K562 (cell line): ENCODE measurements around the gene KASH5. TPM values are rescaled to one million over a fixed set of nuclear protein-coding genes. Genes with fewer than 3 reads are reported as not detected.

Source experiments
- ATAC-seq: fragments of 200-7000 bp; cut with Tn5 transposase; 3 replicates; pipeline ENCODE4 v1.9.1; 2020; ENCODE audit warnings: moderate library complexity
- BruUV-seq: library from RNA; stranded (reverse); fragments of 400-500 nt; replicated peaks from 2 replicates; lab custom pipeline; 2021; lab: Mats Ljungman, UMichigan
- CTCF ChIA-PET: fragments of 300-600 bp; formaldehyde crosslinking; extraction: SDS; loops from one replicate; lab custom pipeline; 2021; ENCODE audit warnings: low intra/inter-chr PET ratio; lab: Yijun Ruan, JAX
- POLR2A ChIA-PET: fragments of 300-600, 350-650 bp; sonication (Branson Sonifier 250); formaldehyde crosslinking; extraction: SDS; loops from one replicate; lab custom pipeline; 2021; ENCODE audit warnings: antibody characterized with exemption, inconsistent platforms; lab: Yijun Ruan, JAX
- DNase-seq, 4 experiments: peaks; one replicate each; pipeline versions ENCODE4 v3.0.0 to v3.0.0-alpha.2; 2011 to 2018; ENCODE audit warnings: low spot score in 3 of 4, mixed read lengths in 3 of 4; ENCODE audit errors: extremely low read depth in 1 of 4
- FAIRE-seq: peaks from 2 replicates; lab custom pipeline; 2011; peaks lifted over from hg19 to GRCh38; lab: Jason Lieb, UNC
- H2AFZ ChIP-seq: 2 replicates; pipeline ENCODE4 v1.6.0; 2011; ENCODE audit warnings: low read depth, low read length, control low read depth, inconsistent platforms
- H3K27ac ChIP-seq: fragments of 200-600 bp; 3 replicates; pipeline ENCODE4 v1.8.0; 2011; ENCODE audit warnings: low read depth, mild to moderate bottlenecking, control low read depth, inconsistent platforms, low read length, moderate library complexity, mixed read lengths; ENCODE audit errors: extremely low read depth
- H3K27me3 ChIP-seq, 2 experiments: fragments of 300-600 bp in 1 of 2; 2 replicates in 1 of 2; 3 replicates in 1 of 2; pipeline versions ENCODE4 v1.6.0 to v1.8.0; 2011; ENCODE audit warnings: inconsistent platforms in 2 of 2, low read length in 2 of 2, mild to moderate bottlenecking in 1 of 2, mixed read lengths in 1 of 2, moderate library complexity in 1 of 2; ENCODE audit not compliant: control insufficient read depth in 2 of 2, insufficient read depth in 2 of 2
- H3K36me3 ChIP-seq: fragments of 300-600 bp; 3 replicates; pipeline ENCODE4 v1.8.0; 2011; ENCODE audit warnings: mild to moderate bottlenecking, low read length, inconsistent platforms; ENCODE audit not compliant: control insufficient read depth, insufficient read depth
- H3K4me1 ChIP-seq, 2 experiments: fragments of 200-600 bp in 1 of 2; replicated peaks in 1 of 2; 2 replicates in 1 of 2; 3 replicates in 1 of 2; pipeline versions ENCODE4 v1.5.1 to v1.8.0; 2011; ENCODE audit warnings: inconsistent platforms in 2 of 2, low read length in 2 of 2, mild to moderate bottlenecking in 1 of 2, mixed read lengths in 1 of 2, moderate library complexity in 1 of 2; ENCODE audit not compliant: control insufficient read depth in 2 of 2, insufficient read depth in 2 of 2
- H3K4me2 ChIP-seq: 2 replicates; pipeline ENCODE4 v1.6.1; 2011; ENCODE audit warnings: low read length, control low read depth, inconsistent platforms, mixed read lengths; ENCODE audit not compliant: insufficient read depth
- H3K4me3 ChIP-seq: fragments of 200-600 bp; sonication (generic), shearing (Covaris generic); 2 replicates; pipeline ENCODE4 v1.5.1; 2016; ENCODE audit warnings: control low read depth, inconsistent platforms
- H3K79me2 ChIP-seq: fragments of 200-600 bp; 3 replicates; pipeline ENCODE4 v1.8.0; 2011; ENCODE audit warnings: low read length, inconsistent platforms; ENCODE audit not compliant: control insufficient read depth, insufficient read depth
- H3K9ac ChIP-seq, 2 experiments: 2 replicates each; pipeline versions ENCODE4 v1.6.0 to v1.6.1; 2011; ENCODE audit warnings: low read depth in 2 of 2, low read length in 2 of 2, control low read depth in 1 of 2, inconsistent platforms in 1 of 2, mild to moderate bottlenecking in 1 of 2, mixed read lengths in 1 of 2; ENCODE audit not compliant: insufficient read depth in 1 of 2
- H3K9me1 ChIP-seq: one replicate; pipeline ENCODE4 v1.6.0; 2011; ENCODE audit warnings: inconsistent platforms, mild to moderate bottlenecking, low read length, moderate library complexity; ENCODE audit not compliant: control insufficient read depth, insufficient read depth
- H3K9me3 ChIP-seq: replicated peaks from 2 replicates; pipeline ENCODE4 v1.5.1; 2011; ENCODE audit warnings: low read depth, low read length, inconsistent platforms; ENCODE audit not compliant: control insufficient read depth, insufficient read depth
- H4K20me1 ChIP-seq: replicated peaks from 2 replicates; pipeline ENCODE4 v1.6.1; 2011; ENCODE audit warnings: low read length, inconsistent platforms, mixed read lengths; ENCODE audit not compliant: control insufficient read depth, insufficient read depth
- CREB1 ChIP-seq, 2 experiments: sonication (generic) in 1 of 2; formaldehyde crosslinking in 1 of 2; IDR thresholded peaks; 2 replicates each; pipeline versions ENCODE4 v1.6.1 to v1.8.0; 2012 to 2022; ENCODE audit warnings: inconsistent platforms in 1 of 2, mild to moderate bottlenecking in 1 of 2, missing genetic modification reagents in 1 of 2, moderate library complexity in 1 of 2
- NCOA6 ChIP-seq: fragments of 450-650 bp; IDR thresholded peaks from 2 replicates; pipeline ENCODE4 v1.6.1; 2017; ENCODE audit warnings: mild to moderate bottlenecking
- SIRT6 ChIP-seq: IDR thresholded peaks from one replicate; pipeline ENCODE4 v1.6.1; 2012; ENCODE audit warnings: low read depth, mild to moderate bottlenecking, control low read depth, inconsistent platforms, low read length, moderate library complexity
- XRCC5 ChIP-seq: fragments of 200-400 bp; formaldehyde crosslinking; IDR thresholded peaks from 2 replicates; pipeline ENCODE4 v1.6.1; 2017; ENCODE audit warnings: low read depth, mild to moderate bottlenecking, low read length
- WGBS: fragments of 100-300 bp; shearing (Covaris generic); methylation state at CpG from one replicate; pipeline ENCODE4 v1.1.6; 2016; ENCODE audit warnings: low coverage, mixed read lengths; ENCODE audit not compliant: insufficient coverage; ENCODE audit errors: missing lambda C conversion rate; 5-methylcytosine and 5-hydroxymethylcytosine counted together
- in situ Hi-C: fragments of 300-500 bp; cut with MboI; formaldehyde crosslinking; loops from 4 replicates; pipeline ENCODE4 v1.15.0; 2018; ENCODE audit warnings: inconsistent platforms, mixed read lengths
- intact Hi-C: fragments of 100-400 bp; cut with micrococcal nuclease; formaldehyde crosslinking; loops from 2 replicates; pipeline ENCODE4 v1.14.2; 2022
- polyA plus RNA-seq, 8 experiments: library from polyadenylated mRNA; depleted of rRNA in 4 of 8; stranded (reverse) in 5 of 8; unstranded in 3 of 8; fragments of >200 nt; fragmentation: Nextera tagmentation in 2 of 8; fragmentation: Illumina TruSeq in 1 of 8; extraction: Ambion mirVana in 2 of 8; extraction: Trizol in 1 of 8; gene quantifications; 2 replicates each; pipeline versions ENCODE4 v1.2.1 to v1.2.3, GENCODE V29; 2011 to 2014; ENCODE audit warnings: inconsistent platforms in 1 of 8, missing spikeins in 1 of 8
- total RNA-seq, 7 experiments: library from RNA; depleted of rRNA in 6 of 7; stranded (reverse); fragments of >200 nt in 6 of 7; fragmentation: Illumina TruSeq in 2 of 7; extraction: Trizol in 2 of 7; gene quantifications; 2 replicates each; pipeline versions ENCODE4 v1.2.1 to v1.2.3, GENCODE V29; 2011 to 2021; ENCODE audit warnings: low replicate concordance in 1 of 7
- TF ChIP-seq, protein P1 (sequence below): fragments of 450-650 bp; formaldehyde crosslinking; IDR thresholded peaks from 2 replicates; pipeline ENCODE4 v1.4.0; 2022; ENCODE audit warnings: missing genetic modification characterization
- TF ChIP-seq, protein P2 (sequence below), 2 experiments: fragments of 450-650 bp; conservative IDR thresholded peaks; 2 replicates each; pipeline ENCODE4 v1.6.1; 2017; ENCODE audit warnings: mild to moderate bottlenecking in 2 of 2, moderate library complexity in 2 of 2

KASH5 gene
- total and polyA plus RNA-seq, 9 of the 15 experiments (the other 6 are each of a cell fraction or from before 2014, with no cell fraction given): 0.07 to 0.84 (median 0.34) TPM; not detected in 1

- TF ChIP-seq, protein P1, sequence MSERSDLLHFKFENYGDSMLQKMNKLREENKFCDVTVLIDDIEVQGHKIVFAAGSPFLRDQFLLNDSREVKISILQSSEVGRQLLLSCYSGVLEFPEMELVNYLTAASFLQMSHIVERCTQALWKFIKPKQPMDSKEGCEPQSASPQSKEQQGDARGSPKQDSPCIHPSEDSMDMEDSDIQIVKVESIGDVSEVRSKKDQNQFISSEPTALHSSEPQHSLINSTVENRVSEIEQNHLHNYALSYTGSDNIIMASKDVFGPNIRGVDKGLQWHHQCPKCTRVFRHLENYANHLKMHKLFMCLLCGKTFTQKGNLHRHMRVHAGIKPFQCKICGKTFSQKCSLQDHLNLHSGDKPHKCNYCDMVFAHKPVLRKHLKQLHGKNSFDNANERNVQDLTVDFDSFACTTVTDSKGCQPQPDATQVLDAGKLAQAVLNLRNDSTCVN (CRISPR knock-in tag): no peak
- TF ChIP-seq NCOA6: no peak
- TF ChIP-seq SIRT6: no peak
- TF ChIP-seq, protein P2, sequence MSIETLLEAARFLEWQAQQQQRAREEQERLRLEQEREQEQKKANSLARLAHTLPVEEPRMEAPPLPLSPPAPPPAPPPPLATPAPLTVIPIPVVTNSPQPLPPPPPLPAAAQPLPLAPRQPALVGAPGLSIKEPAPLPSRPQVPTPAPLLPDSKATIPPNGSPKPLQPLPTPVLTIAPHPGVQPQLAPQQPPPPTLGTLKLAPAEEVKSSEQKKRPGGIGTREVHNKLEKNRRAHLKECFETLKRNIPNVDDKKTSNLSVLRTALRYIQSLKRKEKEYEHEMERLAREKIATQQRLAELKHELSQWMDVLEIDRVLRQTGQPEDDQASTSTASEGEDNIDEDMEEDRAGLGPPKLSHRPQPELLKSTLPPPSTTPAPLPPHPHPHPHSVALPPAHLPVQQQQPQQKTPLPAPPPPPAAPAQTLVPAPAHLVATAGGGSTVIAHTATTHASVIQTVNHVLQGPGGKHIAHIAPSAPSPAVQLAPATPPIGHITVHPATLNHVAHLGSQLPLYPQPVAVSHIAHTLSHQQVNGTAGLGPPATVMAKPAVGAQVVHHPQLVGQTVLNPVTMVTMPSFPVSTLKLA (conservative IDR thresholded peaks at IDR 0.05): no peak
- TF ChIP-seq, all 486 proteins: peak for 13
Observed at GRCh38 chr19:49339301-49340068, 48.6 kb upstream of the KASH5 start (continued).

DNA sequence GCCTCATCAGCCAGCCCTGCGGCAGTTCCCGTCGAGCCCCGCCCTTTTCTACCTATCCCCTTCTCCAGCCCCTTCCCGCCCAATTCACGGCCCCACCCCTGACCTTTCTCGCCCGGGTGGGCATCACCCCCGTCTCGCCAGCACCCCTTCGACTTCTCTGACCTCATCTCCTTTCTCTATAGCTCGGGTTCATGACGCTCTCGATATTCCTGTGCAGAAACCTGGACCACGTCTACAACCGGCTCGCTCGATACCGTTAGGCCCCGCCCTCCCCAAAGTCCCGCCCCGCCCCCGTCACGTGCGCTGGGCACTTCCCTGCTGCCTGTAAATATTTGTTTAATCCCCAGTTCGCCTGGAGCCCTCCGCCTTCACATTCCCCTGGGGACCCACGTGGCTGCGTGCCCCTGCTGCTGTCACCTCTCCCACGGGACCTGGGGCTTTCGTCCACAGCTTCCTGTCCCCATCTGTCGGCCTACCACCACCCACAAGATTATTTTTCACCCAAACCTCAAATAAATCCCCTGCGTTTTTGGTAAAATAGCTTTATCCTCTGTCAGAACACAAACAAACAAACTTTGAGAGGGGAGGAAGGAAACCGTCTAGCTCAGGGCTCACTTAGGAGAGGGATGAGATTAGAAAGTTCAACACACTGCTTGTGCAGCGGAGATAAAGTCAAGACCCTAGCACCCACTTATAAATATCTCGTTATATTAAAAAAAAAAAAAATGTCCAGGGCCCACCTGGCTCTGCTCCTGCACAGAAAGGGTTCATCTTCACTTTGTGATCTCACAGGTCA is 47.8 kb upstream of the KASH5 start:
- CTCF ChIA-PET: no interaction called here
- TF ChIP-seq CREB1 (IDR thresholded peaks at IDR 0.05): no peak
- no peak for TF ChIP-seq CREB1 (CRISPR knock-in tag; IDR thresholded peaks at IDR 0.05)
- TF ChIP-seq XRCC5: 0 out of 2 replicates have a peak, but pooled peaks have one; percentile 3

More for the DNA sequence above, 47.8 kb upstream of the KASH5 start:
- Histone ChIP-seq H3K9ac (peak overlapping the region; percentile 45 to 85), H3K27ac (peak overlapping the region; percentile 66; the same call in 2 of the 3 replicates), H3K27me3 (no peaks in the 10 kb centered on the region), H3K4me1 (peaks cover 30 to 51% of the 10 kb centered on the region in 2 experiments), H3K9me1 (no peaks in the 10 kb centered on the region), H3K36me3 (peaks cover 23% of the 10 kb centered on the region; the same call in 1 of the 3 replicates), H4K20me1 (no peaks in the 10 kb centered on the region), H3K4me2 (peak overlapping the region; percentile 75), H2AFZ (peak overlapping the region; percentile 87), H3K9me3 (no peaks in the 10 kb centered on the region), H3K4me3 (peak overlapping the region; percentile 34), H3K79me2 (no peaks in the 10 kb centered on the region)
- intact Hi-C loops: no loop called here
- WGBS: 14% methylated on average over 16 of the region's 36 CpGs
- ATAC-seq (peak; percentile 69), FAIRE-seq (no peak), DNase-seq (peak; percentile 76 to 87 (median 86))
- POLR2A ChIA-PET: interaction anchor here (0.6 to 1.0 kb wide), 5 partner anchors 19 to 874 kb away, joined by 3 to 5 read pairs (median 3); partner anchors contain the start of gene GFY
- no TSS peak for BruUV-seq
- in situ Hi-C loops: no loop called here
